Measurements from ENCODE around the gene PACC1.

PACC1 gene

DNA sequence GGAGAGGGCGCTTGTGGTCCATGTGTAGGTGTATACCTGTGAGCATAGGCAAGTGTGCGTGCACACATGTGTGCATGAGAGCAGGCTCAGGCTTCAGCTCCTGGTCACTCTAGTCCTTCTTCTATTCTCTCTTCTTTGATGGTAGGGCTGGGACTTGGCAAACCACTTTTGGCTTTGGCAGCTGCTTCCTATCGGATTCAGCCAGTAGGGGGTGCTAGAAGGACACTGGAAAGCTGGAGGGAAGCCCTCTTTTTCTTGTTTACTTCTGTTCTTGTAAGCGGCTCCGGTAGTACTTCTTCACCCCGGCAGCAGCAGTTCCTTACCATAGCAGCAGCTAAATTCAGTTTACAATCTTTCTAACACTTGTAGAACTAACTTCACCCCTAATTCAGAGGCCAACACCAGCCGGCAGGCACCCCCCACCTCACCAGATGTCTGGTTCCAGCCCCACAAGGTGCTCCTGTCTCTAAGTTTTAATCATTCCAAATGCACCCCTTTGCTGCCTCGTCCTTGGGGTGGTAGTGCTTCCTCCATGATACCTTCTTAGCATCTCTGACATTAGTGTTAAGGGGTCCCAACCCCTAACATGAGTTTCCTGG is 43.2 kb upstream of the PACC1 start:
- H3K27ac ChIP-seq (replicated peaks), result no peak overlapping the region
- no peaks in the 10 kb centered on the region for H3K27me3 ChIP-seq (ENCODE audit: insufficient read depth, poor library complexity, severe bottlenecking)
- peak; percentile 45 to 74 for DNase-seq (ENCODE audit: low read depth in 1 of 2, low spot score in 1 of 2)
- H3K4me3 ChIP-seq (replicated peaks; ENCODE audit: insufficient read depth, low read length), result no peak overlapping the region
- TF ChIP-seq, protein P1, sequence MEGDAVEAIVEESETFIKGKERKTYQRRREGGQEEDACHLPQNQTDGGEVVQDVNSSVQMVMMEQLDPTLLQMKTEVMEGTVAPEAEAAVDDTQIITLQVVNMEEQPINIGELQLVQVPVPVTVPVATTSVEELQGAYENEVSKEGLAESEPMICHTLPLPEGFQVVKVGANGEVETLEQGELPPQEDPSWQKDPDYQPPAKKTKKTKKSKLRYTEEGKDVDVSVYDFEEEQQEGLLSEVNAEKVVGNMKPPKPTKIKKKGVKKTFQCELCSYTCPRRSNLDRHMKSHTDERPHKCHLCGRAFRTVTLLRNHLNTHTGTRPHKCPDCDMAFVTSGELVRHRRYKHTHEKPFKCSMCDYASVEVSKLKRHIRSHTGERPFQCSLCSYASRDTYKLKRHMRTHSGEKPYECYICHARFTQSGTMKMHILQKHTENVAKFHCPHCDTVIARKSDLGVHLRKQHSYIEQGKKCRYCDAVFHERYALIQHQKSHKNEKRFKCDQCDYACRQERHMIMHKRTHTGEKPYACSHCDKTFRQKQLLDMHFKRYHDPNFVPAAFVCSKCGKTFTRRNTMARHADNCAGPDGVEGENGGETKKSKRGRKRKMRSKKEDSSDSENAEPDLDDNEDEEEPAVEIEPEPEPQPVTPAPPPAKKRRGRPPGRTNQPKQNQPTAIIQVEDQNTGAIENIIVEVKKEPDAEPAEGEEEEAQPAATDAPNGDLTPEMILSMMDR (IDR thresholded peaks at IDR 0.05; ENCODE audit: insufficient read depth, low read length), result peak; percentile 65
- TF ChIP-seq POLR2AphosphoS5 (IDR thresholded peaks at IDR 0.05; ENCODE audit: low read depth) (no peak), GABPA (IDR thresholded peaks at IDR 0.05; ENCODE audit: low read depth) (no peak)
- TF ChIP-seq, protein P2, sequence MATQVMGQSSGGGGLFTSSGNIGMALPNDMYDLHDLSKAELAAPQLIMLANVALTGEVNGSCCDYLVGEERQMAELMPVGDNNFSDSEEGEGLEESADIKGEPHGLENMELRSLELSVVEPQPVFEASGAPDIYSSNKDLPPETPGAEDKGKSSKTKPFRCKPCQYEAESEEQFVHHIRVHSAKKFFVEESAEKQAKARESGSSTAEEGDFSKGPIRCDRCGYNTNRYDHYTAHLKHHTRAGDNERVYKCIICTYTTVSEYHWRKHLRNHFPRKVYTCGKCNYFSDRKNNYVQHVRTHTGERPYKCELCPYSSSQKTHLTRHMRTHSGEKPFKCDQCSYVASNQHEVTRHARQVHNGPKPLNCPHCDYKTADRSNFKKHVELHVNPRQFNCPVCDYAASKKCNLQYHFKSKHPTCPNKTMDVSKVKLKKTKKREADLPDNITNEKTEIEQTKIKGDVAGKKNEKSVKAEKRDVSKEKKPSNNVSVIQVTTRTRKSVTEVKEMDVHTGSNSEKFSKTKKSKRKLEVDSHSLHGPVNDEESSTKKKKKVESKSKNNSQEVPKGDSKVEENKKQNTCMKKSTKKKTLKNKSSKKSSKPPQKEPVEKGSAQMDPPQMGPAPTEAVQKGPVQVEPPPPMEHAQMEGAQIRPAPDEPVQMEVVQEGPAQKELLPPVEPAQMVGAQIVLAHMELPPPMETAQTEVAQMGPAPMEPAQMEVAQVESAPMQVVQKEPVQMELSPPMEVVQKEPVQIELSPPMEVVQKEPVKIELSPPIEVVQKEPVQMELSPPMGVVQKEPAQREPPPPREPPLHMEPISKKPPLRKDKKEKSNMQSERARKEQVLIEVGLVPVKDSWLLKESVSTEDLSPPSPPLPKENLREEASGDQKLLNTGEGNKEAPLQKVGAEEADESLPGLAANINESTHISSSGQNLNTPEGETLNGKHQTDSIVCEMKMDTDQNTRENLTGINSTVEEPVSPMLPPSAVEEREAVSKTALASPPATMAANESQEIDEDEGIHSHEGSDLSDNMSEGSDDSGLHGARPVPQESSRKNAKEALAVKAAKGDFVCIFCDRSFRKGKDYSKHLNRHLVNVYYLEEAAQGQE (IDR thresholded peaks at IDR 0.05; ENCODE audit: insufficient replicate concordance, low read depth), result no peak

DNA sequence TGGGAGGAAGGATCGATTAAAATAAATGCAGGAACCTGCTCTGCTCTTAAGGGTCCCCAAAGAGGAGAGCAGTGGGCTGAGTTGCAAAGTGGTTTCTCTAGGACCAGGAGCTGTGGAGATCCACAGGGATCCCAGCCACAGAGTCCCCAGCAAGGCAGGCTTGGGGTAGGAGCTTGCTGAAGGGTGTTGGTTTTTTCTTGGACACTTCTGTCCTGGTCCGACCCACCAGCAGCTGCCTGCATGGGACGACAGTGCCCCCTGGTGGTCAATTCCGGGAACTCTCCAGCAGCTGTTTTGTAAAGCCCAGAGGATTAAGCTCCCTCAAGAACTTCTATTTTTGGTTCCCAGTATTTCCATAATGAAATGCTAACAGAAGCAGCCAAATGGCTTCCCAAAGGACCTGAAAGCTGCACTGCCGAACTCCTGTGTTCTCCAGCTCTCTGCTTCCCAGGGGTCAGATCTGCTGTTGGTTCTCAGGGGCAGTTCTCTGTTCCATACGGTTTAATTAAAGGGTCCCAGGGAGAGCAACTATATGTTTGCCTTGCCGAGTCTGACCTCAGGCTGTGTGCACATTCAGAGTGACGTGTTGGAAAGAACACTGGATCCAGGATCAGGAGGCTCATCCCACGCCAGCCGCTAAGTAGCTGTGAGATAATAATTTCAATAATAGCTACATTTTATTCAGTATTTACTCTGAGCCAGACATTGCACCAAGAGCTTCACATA is 41.3 kb upstream of the PACC1 start:
- TF ChIP-seq, protein P1 (IDR thresholded peaks at IDR 0.05; ENCODE audit: insufficient read depth, low read length), result peak; percentile 95
- TF ChIP-seq POLR2AphosphoS5 (IDR thresholded peaks at IDR 0.05; ENCODE audit: low read depth) (no peak), SPI1 (IDR thresholded peaks at IDR 0.05; ENCODE audit: borderline replicate concordance, low read depth) (no peak), GABPA (IDR thresholded peaks at IDR 0.05; ENCODE audit: low read depth) (no peak)
- TF ChIP-seq, protein P2 (IDR thresholded peaks at IDR 0.05; ENCODE audit: insufficient replicate concordance, low read depth), result no peak
- H3K4me3 ChIP-seq (replicated peaks; ENCODE audit: insufficient read depth, low read length), result no peak overlapping the region
- peak; percentile 64 to 80 for DNase-seq (ENCODE audit: low read depth in 1 of 2, low spot score in 1 of 2)
- no peaks in the 10 kb centered on the region for H3K27me3 ChIP-seq (ENCODE audit: insufficient read depth, poor library complexity, severe bottlenecking)
- H3K27ac ChIP-seq (replicated peaks), result no peak overlapping the region

DNA sequence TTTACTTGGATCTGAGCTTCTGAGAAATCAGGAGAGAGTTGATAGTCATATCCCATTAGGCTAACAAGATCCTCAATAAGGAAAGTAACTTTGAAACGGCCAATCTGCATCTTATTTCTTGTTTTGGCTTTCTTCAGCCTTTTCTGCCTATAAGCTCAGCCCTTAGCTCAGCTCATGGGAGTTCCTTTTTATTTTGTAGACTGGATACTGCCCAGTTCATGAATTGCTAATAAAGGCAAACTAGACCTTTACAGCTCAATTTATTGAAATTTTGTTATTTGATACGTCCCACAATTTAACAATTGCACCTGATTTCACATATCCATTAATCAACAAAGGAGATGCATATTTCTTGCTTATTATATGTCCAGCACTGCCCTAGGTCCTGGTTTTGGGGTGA is 40.7 kb upstream of the PACC1 start:
- no peak for TF ChIP-seq GABPA (IDR thresholded peaks at IDR 0.05; ENCODE audit: low read depth)
- TF ChIP-seq, protein P1 (IDR thresholded peaks at IDR 0.05; ENCODE audit: insufficient read depth, low read length), result no peak
- Histone ChIP-seq H3K27me3 (ENCODE audit: insufficient read depth, poor library complexity, severe bottlenecking) (no peaks in the 10 kb centered on the region), H3K4me3 (replicated peaks; ENCODE audit: insufficient read depth, low read length) (no peak overlapping the region), H3K27ac (replicated peaks) (no peak overlapping the region)
- no peak for DNase-seq (ENCODE audit: low read depth in 1 of 2, low spot score in 1 of 2)
